Neural crest cell (in vitro differentiated cells): ENCODE results near the gene NEXN. TPM values are rescaled to one million over a fixed set of nuclear protein-coding genes. Genes with fewer than 3 reads are reported as not detected.

Experiments used
- DNase-seq: peaks from one replicate; pipeline ENCODE4 v3.0.0; 2021; ENCODE audit warnings: low read depth, mixed read lengths, low spot score
- H3K27ac Mint-ChIP-seq: one replicate; pipeline ENCODE4 v1.8.0; 2021; ENCODE audit warnings: mild to moderate bottlenecking, mixed read lengths; ENCODE audit not compliant: unreplicated experiment
- H3K27me3 Mint-ChIP-seq: 2 replicates; pipeline ENCODE4 v1.8.0; 2021; ENCODE audit warnings: low read depth, mild to moderate bottlenecking, mixed read lengths
- H3K36me3 Mint-ChIP-seq: 2 replicates; pipeline ENCODE4 v1.8.0; 2021; ENCODE audit warnings: low read depth, mild to moderate bottlenecking, mixed read lengths
- H3K4me1 Mint-ChIP-seq: 2 replicates; pipeline ENCODE4 v1.8.0; 2021; ENCODE audit warnings: mixed read lengths
- H3K4me3 Mint-ChIP-seq: one replicate; pipeline ENCODE4 v1.8.0; 2021; ENCODE audit warnings: mild to moderate bottlenecking, mixed read lengths
- H3K9me3 Mint-ChIP-seq: 2 replicates; pipeline ENCODE4 v1.8.0; 2021; ENCODE audit warnings: mixed read lengths
- CTCF ChIP-seq: fragments of 200-600 bp; sonication (generic); conservative IDR thresholded peaks from 2 replicates; pipeline ENCODE4 v1.5.0; 2021; ENCODE audit warnings: antibody characterized with exemption, mild to moderate bottlenecking
- total RNA-seq: library from RNA; stranded (reverse); gene quantifications from 2 replicates; pipeline ENCODE4 v1.2.1, GENCODE V29; 2021

Gene NEXN
- total RNA-seq, 1 donor from 2014 or later: 1.2 TPM

- peaks cover 22% of the 10 kb centered on the region for H3K36me3 Mint-ChIP-seq
- no peaks in the 10 kb centered on the region for H3K27me3 Mint-ChIP-seq
- no peak overlapping the region for H3K4me3 Mint-ChIP-seq
- H3K9me3 Mint-ChIP-seq: peaks cover 8% of the 10 kb centered on the region
- H3K4me1 Mint-ChIP-seq: no peaks in the 10 kb centered on the region
- TF ChIP-seq CTCF: no peak
- DNase-seq: no peak
- H3K27ac Mint-ChIP-seq: no peak overlapping the region
These were observed 38.3 kb upstream of the NEXN start for GRCh38 chr1:77850082-77850481.

- H3K9me3 Mint-ChIP-seq: peaks cover 26% of the 10 kb centered on the region
- H3K27ac Mint-ChIP-seq: no peak overlapping the region
- H3K4me1 Mint-ChIP-seq: no peaks in the 10 kb centered on the region
- no peak for DNase-seq
- H3K4me3 Mint-ChIP-seq: no peak overlapping the region
- H3K27me3 Mint-ChIP-seq: no peaks in the 10 kb centered on the region
- TF ChIP-seq CTCF: no peak
- peaks cover 42% of the 10 kb centered on the region for H3K36me3 Mint-ChIP-seq
These were observed 30.9 kb upstream of the NEXN start for GRCh38 chr1:77857552-77857951.

GRCh38 chr1:77858725-77859124 lies 29.7 kb upstream of the NEXN start:
- no peaks in the 10 kb centered on the region for H3K4me1 Mint-ChIP-seq
- peaks cover 26% of the 10 kb centered on the region for H3K9me3 Mint-ChIP-seq
- H3K27me3 Mint-ChIP-seq: no peaks in the 10 kb centered on the region
- DNase-seq: no peak
- H3K27ac Mint-ChIP-seq: peak overlapping the region; percentile 38
- no peak overlapping the region for H3K4me3 Mint-ChIP-seq
- H3K36me3 Mint-ChIP-seq: peaks cover 39% of the 10 kb centered on the region
- no peak for TF ChIP-seq CTCF

- no peak overlapping the region for H3K27ac Mint-ChIP-seq
- TF ChIP-seq CTCF: no peak
- peaks cover 34% of the 10 kb centered on the region for H3K36me3 Mint-ChIP-seq
- no peaks in the 10 kb centered on the region for H3K27me3 Mint-ChIP-seq
- H3K4me3 Mint-ChIP-seq: no peak overlapping the region
- H3K9me3 Mint-ChIP-seq: peaks cover 22% of the 10 kb centered on the region
- DNase-seq: no peak
- H3K4me1 Mint-ChIP-seq: no peaks in the 10 kb centered on the region
These were observed 29.2 kb upstream of the NEXN start for GRCh38 chr1:77859248-77859647.

GRCh38 chr1:77866296-77866695 lies 22.1 kb upstream of the NEXN start:
- Mint-ChIP-seq H3K36me3 (peaks cover 15% of the 10 kb centered on the region), H3K27me3 (no peaks in the 10 kb centered on the region)

More at GRCh38 chr1:77866296-77866695, 22.1 kb upstream of the NEXN start:
- DNase-seq: no peak
- Mint-ChIP-seq H3K27ac (no peak overlapping the region), H3K4me1 (no peaks in the 10 kb centered on the region), H3K9me3 (no peaks in the 10 kb centered on the region), H3K4me3 (no peak overlapping the region)
- TF ChIP-seq CTCF: no peak
